Erythroblast (primary cell): Measurements from ENCODE around the gene RAB44.

ENCODE experiments used
- GATA1 ChIP-seq: IDR thresholded peaks from 2 replicates; pipeline ENCODE4 v1.6.1; 2011; ENCODE audit warnings: low read depth, mild to moderate bottlenecking, control low read depth, low read length, moderate library complexity
- POLR2A ChIP-seq: IDR thresholded peaks from 2 replicates; pipeline ENCODE4 v1.6.1; 2011; ENCODE audit warnings: mild to moderate bottlenecking, low read length

DNA sequence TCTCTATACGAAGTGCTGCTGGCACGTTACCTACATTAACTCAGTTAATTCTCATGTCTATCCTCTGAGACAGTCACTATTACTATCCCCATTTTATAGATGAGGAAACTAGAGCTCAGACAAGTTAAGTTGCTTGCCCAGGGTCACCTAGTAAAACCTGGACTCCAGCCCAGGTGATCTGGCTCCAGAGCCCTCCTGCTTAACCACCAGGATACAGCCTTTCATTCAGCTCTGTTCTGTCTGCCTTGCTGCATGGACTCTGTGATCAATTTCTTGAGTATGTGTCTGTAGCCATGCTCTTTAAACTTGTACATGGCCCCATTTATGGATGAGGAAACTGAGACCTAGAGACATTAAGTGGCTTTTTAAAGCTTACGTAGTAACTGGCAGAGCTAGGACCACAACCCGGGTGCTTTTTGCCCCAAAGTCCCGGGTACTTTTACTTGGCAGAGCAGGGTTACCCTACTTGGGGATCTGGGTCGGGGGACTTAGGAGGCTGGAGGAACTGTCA lies 14.4 kb upstream of the RAB44 start:
- TF ChIP-seq POLR2A (no peak), GATA1 (no peak)
